Parathyroid adenoma (tissue), 2 donors: ENCODE results near the gene THY1.

Source experiments
- H2AFZ ChIP-seq: fragments of 300-600 bp; sonication (generic); one replicate; pipeline ENCODE4 v1.7.0; 2017; ENCODE audit warnings: antibody characterized with exemption, mild to moderate bottlenecking
- H3K27ac ChIP-seq: fragments of 300-600 bp; sonication (generic); one replicate; pipeline ENCODE4 v1.7.0; 2017
- H3K27me3 ChIP-seq: fragments of 300-600 bp; sonication (generic); one replicate; pipeline ENCODE4 v1.7.0; 2017; ENCODE audit warnings: low read length; ENCODE audit not compliant: control insufficient read depth, insufficient read depth
- H3K36me3 ChIP-seq: fragments of 300-600 bp; sonication (generic); one replicate; pipeline ENCODE4 v1.7.0; 2017; ENCODE audit warnings: low read length; ENCODE audit not compliant: control insufficient read depth, insufficient read depth
- H3K4me1 ChIP-seq: fragments of 300-600 bp; sonication (generic); one replicate; pipeline ENCODE4 v1.7.0; 2017; ENCODE audit warnings: control low read depth
- H3K4me2 ChIP-seq: fragments of 300-600 bp; sonication (generic); one replicate; pipeline ENCODE4 v1.7.0; 2017; ENCODE audit warnings: low read length
- H3K4me3 ChIP-seq: fragments of 300-600 bp; sonication (generic); one replicate; pipeline ENCODE4 v1.7.0; 2017; ENCODE audit warnings: low read depth, low read length
- H3K79me2 ChIP-seq: fragments of 300-600 bp; sonication (generic); one replicate; pipeline ENCODE4 v1.7.0; 2017; ENCODE audit warnings: control low read depth
- H3K9ac ChIP-seq: fragments of 300-600 bp; sonication (generic); one replicate; pipeline ENCODE4 v1.7.0; 2017; ENCODE audit warnings: mild to moderate bottlenecking
- H3K9me3 ChIP-seq: fragments of 300-600 bp; sonication (generic); one replicate; pipeline ENCODE4 v1.7.0; 2017; ENCODE audit warnings: low read length; ENCODE audit not compliant: control insufficient read depth
- TF ChIP-seq, protein P1 (sequence below): fragments of 300-600 bp; sonication (generic); IDR thresholded peaks from one replicate; pipeline ENCODE4 v1.7.0; 2017; ENCODE audit warnings: antibody characterized with exemption, mild to moderate bottlenecking
- donor health status: primary hyperparathyroidism.

THY1 gene

DNA sequence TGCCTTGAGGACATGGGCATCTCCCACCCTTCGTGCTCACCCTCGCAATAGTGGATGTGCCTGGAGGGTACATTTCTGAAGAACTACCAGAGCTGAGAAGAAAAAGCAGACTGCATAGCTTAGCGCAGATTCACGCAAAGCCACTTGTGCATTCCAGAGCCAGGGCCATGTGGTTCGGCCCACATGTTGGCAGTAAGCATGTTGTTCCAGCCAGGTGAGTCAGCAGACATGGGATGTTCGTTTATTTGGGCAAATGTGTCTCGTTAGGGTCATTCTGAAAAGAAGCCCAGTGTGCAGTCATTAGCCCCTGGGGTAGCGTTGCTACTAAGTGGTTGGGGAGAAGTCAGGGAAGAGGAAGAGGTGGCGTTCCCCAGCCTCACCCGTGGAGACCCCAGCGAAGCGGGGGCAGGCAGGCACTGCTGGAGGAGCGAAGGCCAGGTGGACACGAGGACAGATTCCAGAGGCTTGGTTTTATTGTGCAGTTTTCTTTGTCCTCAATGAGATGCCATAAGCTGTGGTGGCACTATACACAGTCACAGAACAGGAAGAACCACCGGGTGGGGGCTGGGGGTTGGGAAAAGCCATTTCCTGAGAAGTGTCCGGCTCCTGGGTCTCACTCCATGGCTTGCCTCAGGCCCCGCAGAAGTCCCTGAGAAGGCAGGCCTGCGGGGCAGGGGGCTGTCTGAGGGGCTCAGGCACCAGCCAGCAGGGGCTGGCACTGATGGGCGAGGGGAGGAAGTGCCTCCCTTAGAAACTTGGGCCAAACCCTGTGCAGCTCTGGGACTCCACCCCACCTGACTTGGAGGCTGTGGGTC is 5.0 kb downstream of the THY1 start:
- no peak overlapping the region for H3K4me2 ChIP-seq
- no peak overlapping the region for H3K9ac ChIP-seq
- TF ChIP-seq, protein P1, sequence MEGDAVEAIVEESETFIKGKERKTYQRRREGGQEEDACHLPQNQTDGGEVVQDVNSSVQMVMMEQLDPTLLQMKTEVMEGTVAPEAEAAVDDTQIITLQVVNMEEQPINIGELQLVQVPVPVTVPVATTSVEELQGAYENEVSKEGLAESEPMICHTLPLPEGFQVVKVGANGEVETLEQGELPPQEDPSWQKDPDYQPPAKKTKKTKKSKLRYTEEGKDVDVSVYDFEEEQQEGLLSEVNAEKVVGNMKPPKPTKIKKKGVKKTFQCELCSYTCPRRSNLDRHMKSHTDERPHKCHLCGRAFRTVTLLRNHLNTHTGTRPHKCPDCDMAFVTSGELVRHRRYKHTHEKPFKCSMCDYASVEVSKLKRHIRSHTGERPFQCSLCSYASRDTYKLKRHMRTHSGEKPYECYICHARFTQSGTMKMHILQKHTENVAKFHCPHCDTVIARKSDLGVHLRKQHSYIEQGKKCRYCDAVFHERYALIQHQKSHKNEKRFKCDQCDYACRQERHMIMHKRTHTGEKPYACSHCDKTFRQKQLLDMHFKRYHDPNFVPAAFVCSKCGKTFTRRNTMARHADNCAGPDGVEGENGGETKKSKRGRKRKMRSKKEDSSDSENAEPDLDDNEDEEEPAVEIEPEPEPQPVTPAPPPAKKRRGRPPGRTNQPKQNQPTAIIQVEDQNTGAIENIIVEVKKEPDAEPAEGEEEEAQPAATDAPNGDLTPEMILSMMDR, result no peak

DNA sequence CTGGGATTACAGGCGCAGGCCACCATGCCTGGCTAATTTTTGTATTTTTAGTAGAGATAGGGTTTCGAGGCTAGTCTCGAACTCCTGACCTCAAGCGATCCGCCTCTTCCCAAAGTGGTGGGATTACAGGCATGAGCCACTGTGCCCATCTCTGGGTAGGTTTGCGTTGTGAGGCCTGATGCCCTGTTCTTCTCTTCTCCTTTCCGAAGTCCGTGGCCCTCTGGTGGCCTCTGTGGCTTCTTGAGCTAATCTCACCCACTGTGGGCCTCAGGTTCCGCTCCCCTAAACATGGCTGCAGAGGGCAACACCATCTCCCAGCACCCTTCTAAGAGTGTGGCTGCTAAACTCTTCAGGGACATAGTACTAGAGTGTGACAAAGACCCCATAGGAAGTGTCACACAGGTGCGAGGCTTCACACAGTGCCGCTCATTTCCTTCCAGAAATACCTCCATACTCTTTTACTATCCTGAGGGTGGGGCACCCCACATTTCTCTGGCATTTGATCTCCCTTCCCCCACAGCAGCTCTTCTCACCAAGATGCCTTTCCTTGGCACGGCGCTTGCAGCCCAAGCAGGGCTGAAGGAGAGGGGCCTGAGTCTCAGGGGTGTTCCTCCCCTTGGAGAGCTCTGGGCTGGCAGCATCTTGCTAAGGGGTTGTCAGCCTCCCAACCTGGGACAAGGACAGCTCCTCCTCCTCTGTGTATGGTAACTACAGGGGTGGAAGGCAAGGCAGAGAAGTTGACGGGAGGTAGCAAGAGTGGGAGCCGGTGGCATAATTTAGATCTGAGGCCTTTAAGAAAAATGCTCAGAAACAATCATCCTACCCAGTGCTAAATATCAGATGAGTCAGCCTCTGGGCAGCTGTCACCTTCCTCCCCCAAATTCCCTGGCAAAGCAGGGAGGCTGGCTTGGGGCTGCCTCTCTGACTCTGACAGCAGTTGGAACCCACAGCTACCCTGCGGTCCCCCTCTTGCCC is 6.1 kb downstream of the THY1 start:
- TF ChIP-seq, protein P1, result no peak
- Histone ChIP-seq H3K27me3 (no peaks in the 10 kb centered on the region), H3K9ac (no peak overlapping the region), H3K4me3 (no peak overlapping the region), H3K4me1 (peaks cover 8% of the 10 kb centered on the region), H3K27ac (no peak overlapping the region), H3K4me2 (no peak overlapping the region), H3K36me3 (no peaks in the 10 kb centered on the region), H3K79me2 (no peaks in the 10 kb centered on the region), H2AFZ (no peak overlapping the region), H3K9me3 (no peaks in the 10 kb centered on the region)

More for the DNA sequence above, 5.0 kb downstream of the THY1 start:
- Histone ChIP-seq H3K4me1 (peaks cover 8% of the 10 kb centered on the region), H2AFZ (no peak overlapping the region), H3K27me3 (no peaks in the 10 kb centered on the region), H3K79me2 (no peaks in the 10 kb centered on the region), H3K27ac (no peak overlapping the region), H3K4me3 (no peak overlapping the region), H3K9me3 (no peaks in the 10 kb centered on the region), H3K36me3 (no peaks in the 10 kb centered on the region)

DNA sequence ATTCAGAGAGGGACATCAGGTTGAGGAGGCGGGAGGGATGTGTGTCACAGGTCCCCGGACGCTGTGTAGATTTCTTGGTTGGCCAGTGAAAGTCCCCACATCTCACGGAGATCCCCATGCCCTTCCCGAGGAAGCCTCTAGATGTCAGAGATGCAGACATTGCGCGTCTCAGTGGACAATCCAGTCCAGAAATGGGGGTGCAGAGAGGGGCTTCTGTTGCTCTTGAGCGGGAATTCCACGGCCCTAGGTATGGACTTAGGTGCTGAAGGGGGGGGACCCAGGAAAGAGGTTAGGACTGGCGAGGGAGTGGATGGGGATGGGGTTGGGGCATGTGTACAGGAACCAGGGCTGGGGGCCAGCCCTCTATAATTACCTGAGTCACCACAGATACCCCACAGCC is 7.0 kb downstream of the THY1 start:
- Histone ChIP-seq H3K9me3 (no peaks in the 10 kb centered on the region), H3K79me2 (no peaks in the 10 kb centered on the region), H2AFZ (no peak overlapping the region), H3K4me1 (peaks cover 5% of the 10 kb centered on the region), H3K9ac (no peak overlapping the region), H3K4me2 (no peak overlapping the region), H3K27ac (no peak overlapping the region), H3K27me3 (no peaks in the 10 kb centered on the region), H3K4me3 (no peak overlapping the region), H3K36me3 (no peaks in the 10 kb centered on the region)
- TF ChIP-seq, protein P1, result no peak

DNA sequence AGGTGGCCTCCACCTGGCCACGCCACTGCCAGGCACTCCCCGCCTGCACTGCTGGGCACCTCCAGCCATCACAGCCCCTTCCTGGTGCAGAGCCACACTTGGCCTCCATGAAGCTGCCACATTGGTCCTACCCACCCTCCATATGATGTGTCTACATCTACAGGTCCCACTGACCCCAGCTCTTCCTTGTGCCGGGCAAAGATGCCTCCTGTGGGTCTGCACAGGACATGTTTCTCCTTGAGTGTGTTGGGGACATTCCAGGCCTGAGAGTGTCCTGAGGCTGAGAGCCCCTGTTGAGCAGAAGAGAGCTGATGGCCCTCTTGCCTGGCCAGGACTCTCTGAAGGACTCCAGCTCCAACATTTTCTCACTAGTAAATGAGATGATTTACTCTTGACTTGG is 7.5 kb downstream of the THY1 start:
- H3K79me2 ChIP-seq, result no peaks in the 10 kb centered on the region

More for the DNA sequence above, 7.5 kb downstream of the THY1 start:
- Histone ChIP-seq H2AFZ (no peak overlapping the region), H3K9ac (no peak overlapping the region), H3K4me3 (no peak overlapping the region), H3K36me3 (no peaks in the 10 kb centered on the region), H3K4me2 (no peak overlapping the region), H3K27ac (no peak overlapping the region), H3K9me3 (no peaks in the 10 kb centered on the region), H3K27me3 (no peaks in the 10 kb centered on the region), H3K4me1 (peaks cover 5% of the 10 kb centered on the region)
- TF ChIP-seq, protein P1, result no peak
